ENCODE measurements around the gene CRKL.
A peak's percentile ranks its signal among the peaks of the same experiment; 100 is the strongest.
"Not testable (repeated sequence)": the region's sequence is repeated elsewhere in the genome, so short reads cannot be mapped to it uniquely, and the experiment has no call there.

The CRKL gene

GRCh38 chr22:20940186-20940651, 23.0 kb downstream of the CRKL start:
- peak; percentile 69 for DNase-seq (ENCODE audit: extremely low read depth, low read depth)
- no peak for TF ChIP-seq CTCF (IDR thresholded peaks at IDR 0.05; ENCODE audit: low read depth, low read length)

- TF ChIP-seq CTCF (IDR thresholded peaks at IDR 0.05; ENCODE audit: low read depth, low read length), result no peak
- DNase-seq (ENCODE audit: extremely low read depth, low read depth), result no peak
Observed at GRCh38 chr22:20940904-20941385, 23.7 kb downstream of the CRKL start.

DNA sequence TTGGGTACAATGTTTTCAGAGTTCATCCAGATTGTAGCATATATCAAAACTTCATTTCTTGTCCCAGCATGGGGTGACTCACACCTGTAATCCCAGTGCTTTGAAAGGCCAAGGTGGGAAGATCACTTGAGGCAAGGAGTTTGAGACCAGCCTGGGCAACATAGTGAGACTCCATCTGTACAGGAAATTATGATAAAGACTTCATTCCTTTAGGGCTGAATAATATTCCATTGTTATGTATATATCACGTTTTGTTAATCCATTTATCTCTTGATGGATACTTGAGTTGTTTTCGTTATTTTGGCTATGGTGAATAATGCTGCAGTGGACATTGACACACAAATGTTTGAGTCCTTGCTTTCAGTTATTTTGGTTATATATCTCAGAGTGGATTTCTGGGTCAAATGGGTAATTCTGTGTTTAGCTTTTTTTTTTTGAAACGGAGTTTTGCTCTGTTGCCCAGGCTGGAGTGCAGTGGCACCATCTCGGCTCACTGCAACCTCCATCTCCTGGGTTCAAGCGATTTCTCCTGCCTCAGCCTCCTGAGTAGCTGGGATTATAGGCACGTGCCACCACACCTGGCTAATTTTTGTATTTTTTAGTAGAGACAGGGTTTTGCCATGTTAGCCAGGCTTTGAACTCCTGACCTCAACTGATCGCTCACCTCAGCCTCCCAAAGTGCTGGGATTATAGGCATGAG, 25.1 kb downstream of the CRKL start:
- not testable (repeated sequence) for DNase-seq (ENCODE audit: extremely low read depth, low read depth)

- TF ChIP-seq CTCF (IDR thresholded peaks at IDR 0.05; ENCODE audit: low read depth, low read length), result no peak
- DNase-seq (ENCODE audit: extremely low read depth, low read depth), result no peak
Observed at GRCh38 chr22:20943104-20943933, 26.1 kb downstream of the CRKL start.

GRCh38 chr22:20944042-20944441, 26.8 kb downstream of the CRKL start:
- no peak for TF ChIP-seq CTCF (IDR thresholded peaks at IDR 0.05; ENCODE audit: low read depth, low read length)
- no peak for DNase-seq (ENCODE audit: extremely low read depth, low read depth)

GRCh38 chr22:20945578-20945934, 28.3 kb downstream of the CRKL start:
- no peak for DNase-seq (ENCODE audit: extremely low read depth, low read depth)
- TF ChIP-seq CTCF (IDR thresholded peaks at IDR 0.05; ENCODE audit: low read depth, low read length), result no peak

GRCh38 chr22:20946080-20946986, 29.1 kb downstream of the CRKL start:
- DNase-seq (ENCODE audit: extremely low read depth, low read depth), result no peak
- no peak for TF ChIP-seq CTCF (IDR thresholded peaks at IDR 0.05; ENCODE audit: low read depth, low read length)

Data from AG09319 (cell line).